NOMO-1 (cell line): ENCODE measurements around the gene COL6A5.

Source experiments
- DNase-seq, 2 experiments: peaks; one replicate each; lab custom pipeline; 2025; ENCODE audit not compliant: unreplicated experiment in 2 of 2; lab: John Stamatoyannopoulos, UW

The COL6A5 gene

DNA sequence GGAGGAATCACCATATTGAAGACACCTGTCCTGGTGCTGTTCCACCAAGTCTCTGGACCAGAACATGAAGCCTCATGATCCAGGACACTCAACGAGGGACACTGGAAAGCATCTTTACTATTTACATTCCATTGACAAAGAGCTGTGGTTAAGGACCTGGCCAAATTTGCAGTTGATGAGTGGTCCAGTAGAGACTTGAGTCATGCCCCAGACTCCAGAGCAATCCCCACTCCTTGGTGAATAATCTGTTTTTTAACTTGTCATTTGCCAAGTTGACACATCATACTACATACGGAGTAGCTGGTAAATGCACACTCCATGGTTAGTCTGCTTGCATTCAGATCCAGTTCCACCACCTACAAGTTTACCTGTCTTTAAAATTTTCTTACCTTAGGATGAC, 170.3 kb downstream of the COL6A5 start:
- no peak for DNase-seq

GRCh38 chr3:130516645-130517512, 171.4 kb downstream of the COL6A5 start, which contains the start of gene COL6A6:
COL6A6 (plus strand) TSS chr3:130517177; CDS start chr3:130560365, 43,188 bp downstream.
- DNase-seq, result no peak

- no peak for DNase-seq
Observed at GRCh38 chr3:130517602-130518001, 172.1 kb downstream of the COL6A5 start.

DNA sequence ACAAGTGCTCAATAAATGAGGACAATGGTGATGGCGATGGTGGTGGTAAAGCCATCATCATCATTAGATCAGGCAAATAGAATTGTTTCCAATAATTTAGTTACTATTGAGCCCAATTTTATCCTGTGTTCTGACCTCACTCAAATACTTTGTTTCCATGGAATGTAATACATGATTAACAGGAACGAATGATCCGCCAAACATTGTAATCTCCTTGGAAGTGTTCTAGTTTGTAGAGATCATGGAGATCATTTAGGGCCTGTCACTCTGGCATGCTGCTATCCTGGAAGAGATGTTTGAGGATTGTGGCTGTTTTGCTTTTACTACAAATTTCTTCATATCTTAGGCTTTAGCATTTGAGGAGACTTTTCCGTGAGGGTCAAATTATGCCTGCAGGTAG, 174.3 kb downstream of the COL6A5 start:
- DNase-seq, result no peak

DNA sequence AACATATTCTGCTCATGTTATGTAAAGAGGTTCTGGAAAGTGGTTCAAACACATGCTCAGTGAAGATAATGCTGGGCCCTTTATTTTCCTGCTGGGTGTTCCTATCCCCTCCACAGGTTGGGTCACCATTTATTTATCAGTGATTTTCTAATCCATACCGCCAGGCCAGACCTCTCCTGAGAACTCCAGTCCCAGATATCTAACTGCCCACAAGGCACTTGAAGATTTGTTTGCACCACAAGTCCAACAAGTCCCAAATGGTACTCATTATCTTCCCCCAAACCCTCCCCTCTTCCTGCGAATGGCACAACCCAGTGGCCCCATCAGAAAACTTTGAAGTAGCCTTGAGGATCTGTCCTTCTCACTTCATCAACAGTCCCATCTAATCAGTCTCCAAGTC, 176.9 kb downstream of the COL6A5 start:
- no peak for DNase-seq

GRCh38 chr3:130527426-130527825, 182.0 kb downstream of the COL6A5 start:
- no peak for DNase-seq

- no peak for DNase-seq
Observed at GRCh38 chr3:130528120-130528519, 182.6 kb downstream of the COL6A5 start.

DNA sequence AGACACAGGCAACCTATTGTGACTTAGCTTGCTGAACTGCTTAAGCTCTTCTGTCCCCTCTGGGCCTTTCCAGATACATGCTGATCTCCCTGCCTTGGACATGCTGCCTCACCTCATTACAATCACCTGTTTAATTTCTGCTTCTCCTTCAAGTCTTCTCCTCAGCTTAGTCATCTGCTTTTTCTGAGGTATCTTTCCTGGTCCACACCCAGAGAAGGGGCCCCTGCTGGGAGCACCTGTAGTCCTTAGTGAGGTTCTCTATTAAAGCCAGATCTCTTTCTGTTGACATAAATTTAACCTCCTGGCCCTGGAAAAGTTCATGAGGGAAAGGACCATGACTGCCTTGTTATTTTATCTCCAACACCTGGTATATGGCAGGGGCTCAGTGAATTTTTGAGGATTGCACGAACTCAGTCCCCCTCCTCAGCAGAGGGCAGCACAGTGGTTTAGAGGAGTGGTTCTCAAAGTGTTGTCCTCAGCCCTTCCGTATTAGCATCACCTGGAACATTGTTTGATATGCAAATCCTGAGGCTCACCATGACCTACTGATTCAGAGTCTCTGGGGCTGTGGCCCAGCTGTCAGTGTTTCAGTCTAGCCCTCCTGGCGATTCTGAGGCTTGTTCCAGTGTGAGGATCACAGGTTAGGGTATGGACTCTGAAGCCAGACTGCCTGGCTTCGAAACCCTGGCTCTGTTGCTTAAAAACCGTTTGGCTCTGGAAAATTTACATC, 184.2 kb downstream of the COL6A5 start:
- DNase-seq, result no peak

DNA sequence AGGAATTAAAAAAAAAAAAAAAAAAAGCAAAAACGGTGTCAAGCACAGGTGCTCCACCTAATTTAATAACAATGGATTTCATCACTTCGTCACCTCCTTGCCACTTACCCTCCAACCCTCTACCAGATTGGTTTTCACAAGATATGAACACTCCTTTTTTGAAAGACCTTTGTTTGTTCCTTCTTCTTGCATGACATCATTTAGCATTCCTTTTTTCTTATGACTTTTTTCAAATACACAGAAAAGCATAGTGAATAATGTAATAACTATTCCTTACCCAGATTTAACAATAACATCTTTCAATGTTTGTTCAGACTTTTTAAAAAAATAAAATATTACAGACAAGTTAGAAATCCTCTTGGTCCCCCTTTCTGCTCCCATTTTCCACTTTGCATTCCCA, 187.8 kb downstream of the COL6A5 start:
- DNase-seq, result no peak
